SU-DHL-6 (cell line): Measurements from ENCODE around the gene SOCS3.

Experiments used
- H2AFZ ChIP-seq: fragments of 200-600 bp; sonication (generic); 2 replicates; pipeline ENCODE4 v1.6.1; 2014; ENCODE audit warnings: low read depth, mild to moderate bottlenecking, moderate library complexity, mixed read lengths, antibody characterized with exemption, low read length; ENCODE audit not compliant: severe bottlenecking
- H3F3A ChIP-seq: fragments of 200-600 bp; shearing (Covaris generic); 2 replicates; pipeline ENCODE4 v1.6.0; 2016; ENCODE audit warnings: antibody characterized with exemption, mild to moderate bottlenecking; ENCODE audit not compliant: insufficient read depth
- H3K27ac ChIP-seq: fragments of 200-600 bp; sonication (generic); 2 replicates; pipeline ENCODE4 v1.5.1; 2016; ENCODE audit warnings: low read depth, mild to moderate bottlenecking, low read length, moderate library complexity, mixed read lengths
- H3K27me3 ChIP-seq: fragments of 200-600 bp; sonication (generic), shearing (Covaris generic); 2 replicates; pipeline ENCODE4 v1.6.0; 2014; ENCODE audit warnings: mild to moderate bottlenecking, low read length
- H3K36me3 ChIP-seq: fragments of 200-600 bp; sonication (generic); 2 replicates; pipeline ENCODE4 v1.6.1; 2014; ENCODE audit warnings: mild to moderate bottlenecking, low read length, mixed read lengths
- H3K4me2 ChIP-seq: fragments of 300-600, 200-600 bp; shearing (Covaris generic), sonication (generic); 2 replicates; pipeline ENCODE4 v1.6.0; 2014; ENCODE audit warnings: low read length, low read depth, mild to moderate bottlenecking; ENCODE audit not compliant: poor library complexity, severe bottlenecking
- H3K4me3 ChIP-seq: fragments of 200-600 bp; sonication (generic); 2 replicates; pipeline ENCODE4 v1.5.1; 2014; ENCODE audit warnings: antibody characterized with exemption, low read length, mild to moderate bottlenecking, mixed read lengths; ENCODE audit not compliant: insufficient read depth, poor library complexity, severe bottlenecking
- H3K79me2 ChIP-seq: fragments of 200-600 bp; sonication (generic); 2 replicates; pipeline ENCODE4 v1.6.1; 2014; ENCODE audit warnings: mild to moderate bottlenecking, low read length, moderate library complexity; ENCODE audit not compliant: insufficient read depth
- H3K9ac ChIP-seq: fragments of 200-600 bp; sonication (generic); 2 replicates; pipeline ENCODE4 v1.7.0; 2014; ENCODE audit warnings: mild to moderate bottlenecking, low read length
- H3K9me2 ChIP-seq: fragments of 200-600 bp; sonication (generic); replicated peaks from 2 replicates; pipeline ENCODE4 v1.6.1; 2014; ENCODE audit warnings: low read length; ENCODE audit not compliant: insufficient read depth
- H3K9me3 ChIP-seq: fragments of 200-600 bp; sonication (generic); 2 replicates; pipeline ENCODE4 v1.6.1; 2014; ENCODE audit warnings: low read length, mixed read lengths; ENCODE audit not compliant: insufficient read depth
- H4K20me1 ChIP-seq: fragments of 200-600 bp; sonication (generic); 2 replicates; pipeline ENCODE4 v1.6.1; 2014; ENCODE audit warnings: low read depth, mild to moderate bottlenecking, antibody characterized with exemption, low read length, moderate library complexity, mixed read lengths
- EZH2phosphoT487 ChIP-seq: fragments of 200-600 bp; sonication (generic), shearing (Covaris generic); conservative IDR thresholded peaks from 2 replicates; pipeline ENCODE4 v1.6.1; 2018; ENCODE audit warnings: mild to moderate bottlenecking, antibody characterized with exemption, low read length, moderate library complexity, mixed read lengths
- TF ChIP-seq, protein P1 (sequence below): fragments of 200-600 bp; sonication (generic); IDR thresholded peaks from one replicate; pipeline ENCODE4 v1.5.1; 2017; ENCODE audit warnings: antibody characterized with exemption, mild to moderate bottlenecking, low read length, moderate library complexity; ENCODE audit not compliant: insufficient read depth, poor library complexity, severe bottlenecking

Gene SOCS3

DNA sequence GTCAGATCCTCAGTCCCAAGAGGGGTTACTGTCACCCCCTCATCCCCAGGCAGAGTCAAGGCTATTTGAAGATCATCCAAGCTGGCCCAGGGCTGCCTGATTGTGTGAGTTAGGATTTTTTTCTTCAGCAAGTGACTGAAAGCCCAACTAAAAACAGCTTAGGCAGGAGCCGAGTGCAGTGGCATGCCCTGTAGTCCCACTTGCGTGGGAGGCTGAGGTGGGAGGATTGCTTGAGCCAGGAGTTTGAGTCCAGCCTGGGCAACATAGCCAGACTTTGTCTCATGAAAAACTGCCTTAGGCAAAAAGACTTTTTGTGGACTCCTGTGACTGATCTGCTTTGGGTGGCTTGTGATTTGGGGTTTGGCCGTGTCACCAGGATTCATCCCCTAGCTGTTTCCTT, 38.5 kb upstream of the SOCS3 start:
- Histone ChIP-seq H3K27me3 (no peaks in the 10 kb centered on the region), H3K9me2 (no peaks in the 10 kb centered on the region), H3K9me3 (no peaks in the 10 kb centered on the region), H2AFZ (no peak overlapping the region), H4K20me1 (no peaks in the 10 kb centered on the region), H3K9ac (no peak overlapping the region), H3K27ac (no peak overlapping the region), H3K36me3 (no peaks in the 10 kb centered on the region), H3K4me3 (no peak overlapping the region), H3K79me2 (no peaks in the 10 kb centered on the region; the same call in 1 of the 2 replicates), H3K4me2 (no peak overlapping the region), H3F3A (no peaks in the 10 kb centered on the region)
- TF ChIP-seq, protein P1, sequence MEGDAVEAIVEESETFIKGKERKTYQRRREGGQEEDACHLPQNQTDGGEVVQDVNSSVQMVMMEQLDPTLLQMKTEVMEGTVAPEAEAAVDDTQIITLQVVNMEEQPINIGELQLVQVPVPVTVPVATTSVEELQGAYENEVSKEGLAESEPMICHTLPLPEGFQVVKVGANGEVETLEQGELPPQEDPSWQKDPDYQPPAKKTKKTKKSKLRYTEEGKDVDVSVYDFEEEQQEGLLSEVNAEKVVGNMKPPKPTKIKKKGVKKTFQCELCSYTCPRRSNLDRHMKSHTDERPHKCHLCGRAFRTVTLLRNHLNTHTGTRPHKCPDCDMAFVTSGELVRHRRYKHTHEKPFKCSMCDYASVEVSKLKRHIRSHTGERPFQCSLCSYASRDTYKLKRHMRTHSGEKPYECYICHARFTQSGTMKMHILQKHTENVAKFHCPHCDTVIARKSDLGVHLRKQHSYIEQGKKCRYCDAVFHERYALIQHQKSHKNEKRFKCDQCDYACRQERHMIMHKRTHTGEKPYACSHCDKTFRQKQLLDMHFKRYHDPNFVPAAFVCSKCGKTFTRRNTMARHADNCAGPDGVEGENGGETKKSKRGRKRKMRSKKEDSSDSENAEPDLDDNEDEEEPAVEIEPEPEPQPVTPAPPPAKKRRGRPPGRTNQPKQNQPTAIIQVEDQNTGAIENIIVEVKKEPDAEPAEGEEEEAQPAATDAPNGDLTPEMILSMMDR: no peak
- no peak for TF ChIP-seq EZH2phosphoT487

DNA sequence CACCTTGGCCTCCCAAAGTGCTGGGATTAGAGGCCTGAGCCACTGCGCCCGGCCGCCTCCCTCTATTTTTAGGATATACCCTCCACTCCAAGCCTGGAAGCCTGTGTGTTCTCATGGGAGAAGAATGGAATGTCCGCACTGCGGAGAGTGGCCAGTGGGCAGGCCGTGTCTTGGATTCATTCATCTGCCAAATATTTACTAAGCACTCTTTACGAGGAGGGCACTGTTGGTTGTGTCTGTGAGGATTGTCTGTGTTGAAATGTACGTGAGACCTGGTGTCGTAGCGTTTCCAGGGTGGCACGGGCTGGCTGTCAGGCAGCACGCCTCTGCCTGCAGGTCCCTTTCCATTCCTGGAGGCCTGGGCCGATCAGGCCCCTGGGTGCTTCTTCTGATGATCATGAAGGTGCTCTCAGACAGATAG, 37.8 kb upstream of the SOCS3 start:
- Histone ChIP-seq H3K9me3 (no peaks in the 10 kb centered on the region), H2AFZ (no peak overlapping the region), H3K9me2 (no peaks in the 10 kb centered on the region), H3K36me3 (no peaks in the 10 kb centered on the region), H3K4me3 (no peak overlapping the region), H3K4me2 (no peak overlapping the region), H3F3A (no peaks in the 10 kb centered on the region), H3K79me2 (peaks cover under 1% of the 10 kb centered on the region; the same call in 1 of the 2 replicates), H3K9ac (no peak overlapping the region), H4K20me1 (no peaks in the 10 kb centered on the region), H3K27me3 (no peaks in the 10 kb centered on the region), H3K27ac (no peak overlapping the region)
- TF ChIP-seq, protein P1: no peak
- no peak for TF ChIP-seq EZH2phosphoT487

DNA sequence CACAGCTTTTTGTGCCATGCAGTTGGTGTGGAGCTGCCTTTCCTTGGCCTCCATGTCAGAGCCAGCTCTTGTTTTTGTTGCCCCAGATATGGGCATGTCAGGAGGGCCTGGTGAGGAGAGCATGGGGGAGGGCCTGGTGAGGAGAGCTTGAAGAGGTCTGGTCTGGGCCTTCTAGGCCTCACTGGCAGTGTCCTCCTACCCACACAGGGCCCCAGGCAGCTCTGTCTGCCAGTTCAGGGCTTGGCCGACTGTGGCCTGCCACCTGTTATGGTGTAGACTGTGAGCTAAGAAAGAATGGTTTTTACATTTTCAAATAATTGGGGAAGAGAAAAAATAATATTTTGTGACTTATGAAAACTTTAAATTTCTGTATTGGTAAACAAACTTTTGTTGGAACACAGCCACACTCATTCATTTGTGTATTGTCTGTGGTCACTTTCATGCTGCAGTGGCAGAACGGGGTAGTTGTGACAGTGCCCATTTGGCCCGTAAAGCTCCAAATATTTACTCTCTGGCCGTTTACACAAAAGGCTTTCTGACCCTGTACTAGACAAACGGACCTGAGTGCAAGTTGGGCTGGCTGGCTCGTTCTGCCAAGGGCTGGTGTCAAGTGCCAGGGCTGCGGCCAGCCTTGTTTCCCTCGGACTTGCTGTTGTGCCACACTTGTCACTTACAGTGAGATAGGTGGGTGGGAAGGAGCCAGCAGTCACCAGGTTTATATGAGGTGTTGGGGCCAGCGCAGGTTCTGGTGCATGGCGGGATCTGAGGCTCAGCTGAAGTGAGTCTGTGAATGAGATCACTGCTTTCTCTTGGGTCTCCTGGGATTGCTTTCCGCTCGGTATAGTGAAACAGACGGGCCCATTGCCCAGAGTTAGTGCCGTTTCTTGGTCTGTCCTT, 36.8 kb upstream of the SOCS3 start:
- Histone ChIP-seq H3K27ac (no peak overlapping the region), H3K27me3 (no peaks in the 10 kb centered on the region), H3K9me3 (no peaks in the 10 kb centered on the region), H2AFZ (no peak overlapping the region), H3K9ac (no peak overlapping the region), H3F3A (no peaks in the 10 kb centered on the region), H3K36me3 (no peaks in the 10 kb centered on the region), H3K4me2 (no peak overlapping the region), H3K9me2 (no peaks in the 10 kb centered on the region), H3K79me2 (peaks cover 10% of the 10 kb centered on the region), H3K4me3 (no peak overlapping the region), H4K20me1 (no peaks in the 10 kb centered on the region)
- no peak for TF ChIP-seq EZH2phosphoT487
- TF ChIP-seq, protein P1: no peak
